ENCODE results near the gene MYL6B.
A peak's percentile ranks its signal among the peaks of the same experiment; 100 is the strongest.

MYL6B gene

DNA sequence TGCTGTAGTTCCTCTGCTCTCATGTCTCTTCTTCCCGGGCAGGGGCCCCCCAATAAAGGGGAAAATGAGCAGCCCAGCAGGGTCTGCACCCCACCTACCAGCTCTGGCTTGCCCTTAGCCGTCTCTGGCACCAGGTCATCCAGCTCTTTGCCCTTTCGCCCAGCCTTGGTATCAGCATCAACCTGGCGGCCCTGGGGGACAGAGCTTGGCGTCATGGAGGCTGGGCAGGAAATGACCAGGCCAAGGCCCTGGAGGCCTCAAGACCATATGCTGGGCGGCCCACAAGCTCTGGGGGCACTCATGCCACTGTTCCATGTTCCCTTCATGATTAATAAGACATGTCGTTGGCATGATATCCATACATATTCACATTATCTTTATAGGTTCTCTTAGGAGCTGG, 20.5 kb downstream of the MYL6B start:
- TF ChIP-seq, protein P1, sequence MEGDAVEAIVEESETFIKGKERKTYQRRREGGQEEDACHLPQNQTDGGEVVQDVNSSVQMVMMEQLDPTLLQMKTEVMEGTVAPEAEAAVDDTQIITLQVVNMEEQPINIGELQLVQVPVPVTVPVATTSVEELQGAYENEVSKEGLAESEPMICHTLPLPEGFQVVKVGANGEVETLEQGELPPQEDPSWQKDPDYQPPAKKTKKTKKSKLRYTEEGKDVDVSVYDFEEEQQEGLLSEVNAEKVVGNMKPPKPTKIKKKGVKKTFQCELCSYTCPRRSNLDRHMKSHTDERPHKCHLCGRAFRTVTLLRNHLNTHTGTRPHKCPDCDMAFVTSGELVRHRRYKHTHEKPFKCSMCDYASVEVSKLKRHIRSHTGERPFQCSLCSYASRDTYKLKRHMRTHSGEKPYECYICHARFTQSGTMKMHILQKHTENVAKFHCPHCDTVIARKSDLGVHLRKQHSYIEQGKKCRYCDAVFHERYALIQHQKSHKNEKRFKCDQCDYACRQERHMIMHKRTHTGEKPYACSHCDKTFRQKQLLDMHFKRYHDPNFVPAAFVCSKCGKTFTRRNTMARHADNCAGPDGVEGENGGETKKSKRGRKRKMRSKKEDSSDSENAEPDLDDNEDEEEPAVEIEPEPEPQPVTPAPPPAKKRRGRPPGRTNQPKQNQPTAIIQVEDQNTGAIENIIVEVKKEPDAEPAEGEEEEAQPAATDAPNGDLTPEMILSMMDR (IDR thresholded peaks at IDR 0.05; ENCODE audit: insufficient read depth, low read depth, low read length, missing control alignments) = no peak
- DNase-seq (ENCODE audit: low read depth) = no peak
- H3K4me3 ChIP-seq (ENCODE audit: low read depth, low read length) = no peak overlapping the region

DNA sequence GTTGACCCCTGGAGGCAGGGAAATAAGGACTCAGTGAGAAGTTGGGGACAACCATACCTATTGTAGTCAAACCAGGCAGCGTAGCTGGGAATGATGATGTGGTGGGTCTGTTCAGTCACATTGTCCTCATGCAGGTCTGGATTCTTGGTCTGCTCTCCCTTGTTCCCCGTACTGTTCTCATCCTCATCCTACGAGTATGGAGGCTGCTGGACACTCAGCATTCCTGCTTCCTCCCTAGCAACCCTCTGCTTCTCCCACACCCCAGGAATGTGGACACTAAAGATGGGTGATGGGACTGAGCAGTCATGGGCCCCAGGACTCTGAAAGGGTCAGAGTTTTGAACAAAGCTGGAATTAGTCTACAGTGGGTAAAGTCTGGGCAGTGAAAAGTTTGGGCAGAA, 26.0 kb downstream of the MYL6B start:
- TF ChIP-seq, protein P1 (IDR thresholded peaks at IDR 0.05; ENCODE audit: insufficient read depth, low read depth, low read length, missing control alignments) = no peak
- no peak for DNase-seq (ENCODE audit: low read depth)
- H3K4me3 ChIP-seq (ENCODE audit: low read depth, low read length) = no peak overlapping the region

DNA sequence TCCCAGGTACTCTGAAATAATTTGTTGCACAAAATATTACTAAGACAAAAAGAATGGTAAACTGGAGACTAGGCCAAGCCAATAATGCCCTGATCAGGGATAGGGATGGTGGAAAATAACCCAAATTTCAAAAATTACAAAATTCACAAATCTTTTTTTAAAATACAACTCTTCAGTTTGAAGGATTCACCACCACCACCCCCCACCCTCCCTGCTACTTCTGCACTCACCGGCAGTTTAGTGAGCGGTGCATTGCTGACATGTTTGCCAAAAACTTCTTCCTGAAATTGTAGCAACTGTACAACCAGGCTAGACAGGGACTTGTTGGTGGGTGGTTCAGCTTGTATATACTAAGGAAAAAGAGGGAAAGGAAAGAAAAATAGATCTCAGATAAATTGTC, 34.6 kb downstream of the MYL6B start:
- no peak overlapping the region for H3K4me3 ChIP-seq (ENCODE audit: low read depth, low read length)
- DNase-seq (ENCODE audit: low read depth) = no peak
- TF ChIP-seq, protein P1 (IDR thresholded peaks at IDR 0.05; ENCODE audit: insufficient read depth, low read depth, low read length, missing control alignments) = no peak

DNA sequence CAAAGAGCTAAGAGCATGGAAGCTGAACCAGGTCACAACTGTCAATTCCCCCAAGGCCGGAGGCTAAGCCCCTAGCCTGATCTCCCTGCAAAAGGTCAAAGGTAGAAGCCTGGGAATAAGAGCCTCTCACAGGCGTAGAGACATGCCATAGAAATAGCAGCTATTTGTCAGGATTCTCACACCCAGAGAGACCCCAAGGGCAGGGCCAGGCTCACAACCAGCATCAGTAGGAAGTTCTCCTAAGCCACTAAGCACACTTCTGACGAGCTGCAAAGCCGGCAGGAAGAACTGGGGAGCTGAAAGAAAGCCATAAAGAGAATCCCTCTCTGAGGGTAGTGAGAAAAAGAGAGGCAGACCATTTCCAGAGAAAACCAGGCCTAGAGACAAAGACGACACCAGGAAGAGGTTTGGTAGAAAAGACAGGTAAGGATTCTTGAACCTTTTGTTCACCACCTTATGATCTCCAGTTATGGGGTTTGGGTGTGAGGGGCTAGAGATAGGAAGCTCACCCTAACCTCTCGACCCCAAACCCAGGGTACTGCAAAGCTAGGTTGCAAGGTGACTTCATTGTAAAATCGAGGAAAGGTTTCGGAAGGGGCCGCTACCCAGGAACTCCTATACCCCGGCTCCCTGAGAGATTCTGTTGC, 35.9 kb downstream of the MYL6B start:
- peak overlapping the region; percentile 73 for H3K4me3 ChIP-seq (ENCODE audit: low read depth, low read length)
- peak; percentile 23 for DNase-seq (ENCODE audit: low read depth)
- TF ChIP-seq, protein P1 (IDR thresholded peaks at IDR 0.05; ENCODE audit: insufficient read depth, low read depth, low read length, missing control alignments) = no peak

DNA sequence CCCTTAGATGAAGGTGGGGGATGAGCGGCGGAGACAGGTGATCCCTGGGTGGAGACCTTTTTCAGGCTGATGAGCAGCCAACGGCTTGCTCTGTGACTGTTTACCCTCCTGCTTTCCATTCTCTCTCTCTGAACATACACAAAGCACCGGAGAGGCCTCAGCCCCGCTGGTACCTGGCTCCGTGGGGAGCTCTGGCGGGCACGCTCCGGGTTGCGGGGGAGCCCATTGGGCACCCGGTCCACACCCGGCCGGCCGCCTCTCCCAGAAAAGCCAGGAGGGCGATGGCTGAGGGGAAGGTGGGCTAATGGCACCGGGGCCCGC, 36.4 kb downstream of the MYL6B start:
- TF ChIP-seq, protein P1 (IDR thresholded peaks at IDR 0.05; ENCODE audit: insufficient read depth, low read depth, low read length, missing control alignments) = no peak
- H3K4me3 ChIP-seq (ENCODE audit: low read depth, low read length) = peak overlapping the region; percentile 73
- peak; percentile 22 for DNase-seq (ENCODE audit: low read depth)

DNA sequence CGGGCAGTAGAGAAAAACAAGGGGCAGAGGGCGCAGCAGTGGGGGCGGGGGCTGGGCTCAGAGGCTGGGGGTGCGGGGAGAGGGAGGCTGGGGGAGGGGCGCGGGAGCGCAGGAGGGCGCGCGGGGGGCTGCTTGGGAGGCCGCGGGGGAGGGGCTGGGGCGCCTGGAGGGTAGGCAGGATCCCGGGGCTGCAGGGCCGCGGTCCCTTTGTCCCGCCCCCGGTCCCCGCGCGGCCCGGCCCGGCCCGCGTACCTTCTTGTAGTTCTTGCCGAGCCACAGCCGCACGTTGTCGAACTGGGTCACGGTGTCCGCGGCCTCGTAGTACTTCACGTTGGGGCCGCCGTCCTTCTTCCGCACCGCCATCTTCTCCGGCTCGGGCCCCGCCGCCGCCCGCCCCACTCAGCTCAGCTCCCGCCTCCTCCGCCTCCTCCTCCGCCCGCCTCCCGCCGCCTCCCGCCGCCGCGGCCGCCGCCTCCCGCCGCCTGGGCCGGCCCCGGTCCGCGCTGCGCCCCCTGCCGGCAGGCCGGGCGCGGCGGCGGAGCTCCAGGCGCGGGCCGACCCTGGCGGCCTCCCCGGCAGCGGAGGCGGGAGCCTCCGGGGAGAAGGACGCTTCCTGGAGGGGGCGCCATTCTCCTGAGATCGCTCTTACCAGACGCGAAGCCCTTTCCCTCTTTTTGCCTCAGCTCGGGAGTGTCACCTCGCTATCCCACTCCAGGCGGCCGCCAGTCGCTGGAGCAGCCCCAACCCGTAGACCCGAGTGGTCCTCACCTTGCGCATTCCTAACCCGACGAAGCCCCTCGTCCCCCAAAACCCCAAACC, 36.9 kb downstream of the MYL6B start, which contains the start of gene SMARCC2:
SMARCC2 (minus strand) TSS at position 385 of the 819 bp plus-strand sequence; CDS start at position 363, 22 bp downstream.
- H3K4me3 ChIP-seq (ENCODE audit: low read depth, low read length) = peak within 1 kb of the TSS; percentile 73
- peak; percentile 91 for DNase-seq (ENCODE audit: low read depth)
- TF ChIP-seq, protein P1 (IDR thresholded peaks at IDR 0.05; ENCODE audit: insufficient read depth, low read depth, low read length, missing control alignments) = peak; percentile 83

Measured in GM12865 (cell line).